Neural progenitor cell (in vitro differentiated cells): ENCODE results near the gene DUOX1. TPM values are rescaled to one million over a fixed set of nuclear protein-coding genes. Genes with fewer than 3 reads are reported as not detected.

Experiments used
- DNase-seq: peaks from one replicate; pipeline ENCODE4 v3.0.0-alpha.2; 2016; ENCODE audit warnings: low spot score
- H2AFZ ChIP-seq: fragments of 200-600 bp; sonication (generic); replicated peaks from 2 replicates; pipeline ENCODE4 v1.6.1; 2016; ENCODE audit warnings: antibody characterized with exemption
- H3F3A ChIP-seq: fragments of 200-600 bp; sonication (generic); 2 replicates; pipeline ENCODE4 v1.6.1; 2016; ENCODE audit warnings: antibody characterized with exemption, low read depth
- H3K27ac ChIP-seq: fragments of 200-600 bp; sonication (generic); 2 replicates; pipeline ENCODE4 v1.5.1; 2016; ENCODE audit warnings: mild to moderate bottlenecking
- H3K27me3 ChIP-seq: fragments of 200-600 bp; sonication (generic); 2 replicates; pipeline ENCODE4 v1.6.1; 2016; ENCODE audit warnings: mild to moderate bottlenecking, moderate library complexity
- H3K36me3 ChIP-seq: fragments of 200-600 bp; sonication (generic); 2 replicates; pipeline ENCODE4 v1.5.1; 2016
- H3K4me1 ChIP-seq: fragments of 200-600 bp; sonication (generic); 2 replicates; pipeline ENCODE4 v1.6.1; 2016; ENCODE audit warnings: mixed run types
- H3K4me2 ChIP-seq: fragments of 200-600 bp; sonication (generic); 2 replicates; pipeline ENCODE4 v1.6.1; 2016
- H3K4me3 ChIP-seq: fragments of 200-600 bp; sonication (generic); 2 replicates; pipeline ENCODE4 v1.5.1; 2016
- H3K79me2 ChIP-seq: fragments of 200-600 bp; sonication (generic); 2 replicates; pipeline ENCODE4 v1.6.1; 2016; ENCODE audit warnings: low read depth
- H3K9ac ChIP-seq: fragments of 200-600 bp; sonication (generic); 2 replicates; pipeline ENCODE4 v1.6.1; 2016
- H3K9me3 ChIP-seq: fragments of 200-600 bp; sonication (generic); 2 replicates; pipeline ENCODE4 v1.5.1; 2016; ENCODE audit warnings: low read depth
- H4K20me1 ChIP-seq: fragments of 200-600 bp; sonication (generic); 2 replicates; pipeline ENCODE4 v1.6.1; 2016; ENCODE audit warnings: low read depth
- H3K27ac Mint-ChIP-seq: 3 replicates; pipeline ENCODE4 v1.8.0; 2021; ENCODE audit warnings: mixed read lengths
- H3K27me3 Mint-ChIP-seq: 2 replicates; pipeline ENCODE4 v1.8.0; 2022; ENCODE audit warnings: low read depth, mild to moderate bottlenecking, inconsistent platforms, moderate library complexity, mixed read lengths; ENCODE audit not compliant: insufficient read depth
- H3K36me3 Mint-ChIP-seq: 3 replicates; pipeline ENCODE4 v1.8.0; 2021; ENCODE audit warnings: mixed read lengths
- H3K4me1 Mint-ChIP-seq: 3 replicates; pipeline ENCODE4 v1.8.0; 2021; ENCODE audit warnings: mixed read lengths
- H3K4me3 Mint-ChIP-seq: 3 replicates; pipeline ENCODE4 v1.8.0; 2021; ENCODE audit warnings: mild to moderate bottlenecking, moderate library complexity, mixed read lengths
- H3K9me3 Mint-ChIP-seq: 3 replicates; pipeline ENCODE4 v1.8.0; 2020; ENCODE audit warnings: mixed read lengths
- EZH2 ChIP-seq: fragments of 200-600 bp; sonication (generic); IDR thresholded peaks from 2 replicates; pipeline ENCODE4 v1.6.1; 2017; ENCODE audit warnings: antibody characterized with exemption, mild to moderate bottlenecking, moderate library complexity
- EZH2phosphoT487 ChIP-seq: fragments of 200-600 bp; sonication (generic); IDR thresholded peaks from 2 replicates; pipeline ENCODE4 v1.6.1; 2017; ENCODE audit warnings: antibody characterized with exemption
- total RNA-seq: library from RNA; depleted of rRNA; stranded (reverse); fragments of >200 nt; gene quantifications from 2 replicates; pipeline ENCODE4 v1.2.3, GENCODE V29; 2015; ENCODE audit warnings: low replicate concordance
- TF ChIP-seq, protein P1 (sequence below): fragments of 200-600 bp; sonication (generic); IDR thresholded peaks from 2 replicates; pipeline ENCODE4 v1.5.1; 2017; ENCODE audit warnings: antibody characterized with exemption, mild to moderate bottlenecking

Gene DUOX1
- total RNA-seq, 1 donor from 2014 or later: 0.30 TPM

DNA sequence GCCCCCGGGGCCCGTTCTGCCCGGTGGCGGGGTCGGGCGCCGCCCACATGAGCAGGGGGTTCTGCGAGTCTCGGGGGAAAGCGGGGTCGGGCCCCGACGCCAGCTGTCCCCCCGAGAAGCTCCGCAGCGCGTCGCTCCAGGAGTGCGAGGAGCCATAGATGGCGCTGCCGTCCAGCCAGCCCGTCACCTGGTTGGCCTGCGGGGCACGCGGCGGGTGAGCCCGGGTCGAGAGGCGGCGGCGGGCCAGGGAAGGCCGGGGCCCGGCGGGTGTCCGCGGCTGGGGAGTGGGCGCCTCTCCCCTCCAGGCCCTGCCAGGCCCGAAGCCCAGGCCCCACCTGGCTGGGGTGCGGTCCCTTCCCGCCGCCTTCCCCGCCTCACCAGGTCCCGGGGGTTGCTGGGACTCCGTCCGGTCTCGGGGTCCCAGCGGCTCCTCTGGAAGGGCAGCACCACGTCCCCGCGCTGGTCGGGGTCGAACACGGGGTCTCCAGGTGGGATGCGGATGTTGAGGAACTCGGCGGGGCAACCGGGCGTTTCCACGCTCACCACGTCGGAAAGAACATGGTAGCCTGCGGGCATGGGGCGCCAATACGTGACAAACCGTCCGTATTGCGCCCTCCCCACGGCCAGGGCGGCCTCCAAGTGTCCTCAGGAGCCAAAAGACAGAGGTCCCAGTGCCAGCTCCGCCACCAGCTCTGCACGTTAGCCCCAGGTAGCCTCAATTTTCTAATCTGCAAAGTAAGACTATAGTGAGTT is 18.2 kb upstream of the DUOX1 start:
- peak overlapping the region; percentile 59 for H3K4me3 Mint-ChIP-seq
- H3F3A ChIP-seq: no peaks in the 10 kb centered on the region

DNA sequence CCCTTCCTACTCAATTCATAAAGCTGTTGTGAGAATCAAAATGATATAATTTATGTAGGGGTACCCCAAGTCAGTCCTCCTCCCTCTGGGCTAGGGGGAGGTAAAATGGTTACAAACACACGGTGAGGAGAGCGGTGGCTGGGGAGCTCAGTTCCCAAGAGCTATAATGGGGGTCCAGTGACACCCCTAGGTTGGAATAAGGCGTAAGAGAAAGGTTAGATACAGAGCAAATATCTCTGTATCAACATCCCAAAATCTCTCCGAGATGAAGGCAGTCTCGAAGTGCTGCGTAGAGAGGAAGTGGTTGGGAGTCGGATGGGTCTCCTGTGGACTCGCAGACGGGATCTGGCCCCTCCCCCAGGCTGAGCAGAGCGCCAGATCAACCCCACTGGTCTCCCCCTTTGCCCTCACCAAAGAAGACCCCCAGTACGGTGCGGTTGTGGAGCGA is 17.6 kb upstream of the DUOX1 start:
- no peak overlapping the region for H3K27ac Mint-ChIP-seq
- Histone ChIP-seq H3K4me2 (peak overlapping the region; percentile 65), H3K27me3 (peaks cover 91% of the 10 kb centered on the region), H3K36me3 (no peaks in the 10 kb centered on the region), H2AFZ (peak overlapping the region; percentile 9), H4K20me1 (peaks cover 27% of the 10 kb centered on the region), H3K4me3 (peak overlapping the region; percentile 13), H3K4me1 (no peaks in the 10 kb centered on the region), H3F3A (no peaks in the 10 kb centered on the region), H3K79me2 (no peaks in the 10 kb centered on the region), H3K27ac (no peak overlapping the region), H3K9me3 (no peaks in the 10 kb centered on the region), H3K9ac (no peak overlapping the region)
- H3K9me3 Mint-ChIP-seq: peaks cover 4% of the 10 kb centered on the region
- DNase-seq: no peak
- TF ChIP-seq EZH2: no peak
- TF ChIP-seq EZH2phosphoT487: peak; percentile 19
- peaks cover 16% of the 10 kb centered on the region for H3K4me1 Mint-ChIP-seq
- peak overlapping the region; percentile 59 for H3K4me3 Mint-ChIP-seq
- no peaks in the 10 kb centered on the region for H3K36me3 Mint-ChIP-seq
- peaks cover 79% of the 10 kb centered on the region for H3K27me3 Mint-ChIP-seq

More for the DNA sequence above, 18.2 kb upstream of the DUOX1 start:
- H3K4me1 ChIP-seq: no peaks in the 10 kb centered on the region
- peaks cover 91% of the 10 kb centered on the region for H3K27me3 ChIP-seq
- Mint-ChIP-seq H3K27ac (no peak overlapping the region), H3K27me3 (peaks cover 74% of the 10 kb centered on the region), H3K4me1 (peaks cover 16% of the 10 kb centered on the region), H3K9me3 (peaks cover 4% of the 10 kb centered on the region), H3K36me3 (no peaks in the 10 kb centered on the region)
- H3K4me3 ChIP-seq: no peak overlapping the region
- no peak overlapping the region for H3K9ac ChIP-seq
- peak; percentile 35 for DNase-seq
- peaks cover 27% of the 10 kb centered on the region for H4K20me1 ChIP-seq
- H3K36me3 ChIP-seq: no peaks in the 10 kb centered on the region
- peak overlapping the region; percentile 65 for H3K4me2 ChIP-seq
- H3K27ac ChIP-seq: no peak overlapping the region
- TF ChIP-seq, protein P1, sequence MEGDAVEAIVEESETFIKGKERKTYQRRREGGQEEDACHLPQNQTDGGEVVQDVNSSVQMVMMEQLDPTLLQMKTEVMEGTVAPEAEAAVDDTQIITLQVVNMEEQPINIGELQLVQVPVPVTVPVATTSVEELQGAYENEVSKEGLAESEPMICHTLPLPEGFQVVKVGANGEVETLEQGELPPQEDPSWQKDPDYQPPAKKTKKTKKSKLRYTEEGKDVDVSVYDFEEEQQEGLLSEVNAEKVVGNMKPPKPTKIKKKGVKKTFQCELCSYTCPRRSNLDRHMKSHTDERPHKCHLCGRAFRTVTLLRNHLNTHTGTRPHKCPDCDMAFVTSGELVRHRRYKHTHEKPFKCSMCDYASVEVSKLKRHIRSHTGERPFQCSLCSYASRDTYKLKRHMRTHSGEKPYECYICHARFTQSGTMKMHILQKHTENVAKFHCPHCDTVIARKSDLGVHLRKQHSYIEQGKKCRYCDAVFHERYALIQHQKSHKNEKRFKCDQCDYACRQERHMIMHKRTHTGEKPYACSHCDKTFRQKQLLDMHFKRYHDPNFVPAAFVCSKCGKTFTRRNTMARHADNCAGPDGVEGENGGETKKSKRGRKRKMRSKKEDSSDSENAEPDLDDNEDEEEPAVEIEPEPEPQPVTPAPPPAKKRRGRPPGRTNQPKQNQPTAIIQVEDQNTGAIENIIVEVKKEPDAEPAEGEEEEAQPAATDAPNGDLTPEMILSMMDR: peak; percentile 12
- TF ChIP-seq EZH2: no peak
- H3K9me3 ChIP-seq: no peaks in the 10 kb centered on the region
- no peaks in the 10 kb centered on the region for H3K79me2 ChIP-seq
- H2AFZ ChIP-seq: no peak overlapping the region

DNA sequence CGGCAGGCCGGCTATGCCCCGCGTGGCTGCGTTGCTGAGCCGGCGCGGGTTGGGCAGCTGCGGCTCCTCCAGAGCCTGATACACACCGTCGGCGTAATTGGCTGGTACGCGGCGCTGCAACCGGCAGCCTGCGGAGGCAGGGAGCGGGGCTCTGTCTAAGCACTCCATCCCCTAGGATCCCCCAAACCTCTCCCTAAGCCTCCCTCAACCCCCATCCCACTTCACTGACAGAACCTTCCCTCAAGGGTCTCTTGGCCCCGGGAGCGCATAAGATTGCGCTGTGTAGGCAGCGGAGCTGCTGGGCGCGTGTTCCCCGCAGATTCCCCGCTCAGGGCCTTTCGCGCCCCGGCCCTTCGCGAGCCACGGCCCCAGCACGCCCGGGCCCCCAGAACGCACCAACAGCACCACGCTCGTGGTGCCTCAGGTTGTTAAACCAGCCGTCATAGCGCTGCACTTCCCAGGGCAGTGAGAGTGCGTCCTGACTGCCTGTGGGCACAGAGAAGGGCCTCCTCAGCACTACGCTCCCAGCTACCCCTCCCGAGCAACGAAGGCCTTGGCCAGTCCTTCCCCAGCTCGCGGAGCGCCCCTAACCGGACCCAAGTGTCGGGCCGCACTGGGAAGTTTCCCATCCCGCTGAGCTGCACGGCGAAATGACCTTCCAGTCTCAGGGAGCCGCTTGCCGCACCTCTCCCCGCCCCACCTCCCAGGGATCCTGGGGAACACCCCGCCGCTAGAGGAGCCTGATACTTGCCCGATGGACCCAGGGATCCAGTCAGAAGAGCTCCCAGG is 17.0 kb upstream of the DUOX1 start:
- Histone ChIP-seq H3K4me2 (peak overlapping the region; percentile 65), H3K9ac (no peak overlapping the region), H3K9me3 (no peaks in the 10 kb centered on the region), H3K4me3 (peak overlapping the region; percentile 13), H4K20me1 (peaks cover 27% of the 10 kb centered on the region), H3K79me2 (no peaks in the 10 kb centered on the region), H3K4me1 (no peaks in the 10 kb centered on the region), H3K36me3 (no peaks in the 10 kb centered on the region), H3K27ac (no peak overlapping the region), H3K27me3 (peaks cover 96% of the 10 kb centered on the region), H2AFZ (peak overlapping the region; percentile 9), H3F3A (no peaks in the 10 kb centered on the region)
- peak; percentile 84 for TF ChIP-seq EZH2
- peak; percentile 19 for TF ChIP-seq EZH2phosphoT487
- TF ChIP-seq, protein P1: no peak
- H3K27me3 Mint-ChIP-seq: peaks cover 83% of the 10 kb centered on the region
- peaks cover 21% of the 10 kb centered on the region for H3K4me1 Mint-ChIP-seq
- H3K36me3 Mint-ChIP-seq: no peaks in the 10 kb centered on the region
- no peak overlapping the region for H3K27ac Mint-ChIP-seq
- H3K9me3 Mint-ChIP-seq: peaks cover 4% of the 10 kb centered on the region
- peak overlapping the region; percentile 59 for H3K4me3 Mint-ChIP-seq
- peak; percentile 61 for DNase-seq
